Measurements from ENCODE around the gene NES. TPM values are rescaled to one million over a fixed set of nuclear protein-coding genes. Genes with fewer than 3 reads are reported as not detected.

Gene NES
- total RNA-seq, 4 donors from 2014 or later, result 17.4 to 76.4 (median 27.7) TPM

DNA sequence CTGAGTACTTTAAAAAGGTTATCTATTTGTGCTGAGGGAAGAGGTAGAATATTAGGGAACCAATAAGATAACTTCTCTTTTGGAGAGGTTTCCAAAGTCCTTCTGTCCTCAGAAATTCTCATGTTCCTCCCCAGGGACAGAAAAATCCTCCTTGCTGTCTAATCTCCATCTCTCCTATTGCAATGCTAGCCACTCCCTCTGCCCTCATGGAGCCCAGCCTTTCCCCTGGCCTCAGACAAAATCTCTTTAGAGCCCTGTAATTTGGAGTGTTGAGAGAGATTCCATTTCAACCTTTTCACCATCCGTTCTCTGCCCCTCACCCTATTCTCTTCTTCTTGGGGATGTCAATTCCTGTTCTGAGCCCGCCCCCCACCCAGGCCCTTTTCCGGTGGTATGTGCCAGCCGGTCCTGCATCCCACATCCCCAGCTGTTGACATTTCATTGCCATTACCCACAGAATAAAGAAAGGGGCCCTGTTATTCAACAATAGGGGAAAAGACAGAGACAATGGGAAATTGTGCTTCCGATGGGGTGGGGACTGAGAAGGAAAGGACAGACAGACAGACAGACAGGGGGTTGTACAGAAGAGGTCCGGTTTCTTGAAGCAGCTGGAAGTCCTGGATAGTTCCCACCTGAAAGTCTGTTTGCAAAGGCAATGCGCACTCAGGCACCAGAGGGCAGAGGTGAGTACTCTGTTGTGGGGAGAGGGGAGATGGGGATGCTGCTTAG, 58.2 kb downstream of the NES start, which contains the start of gene HAPLN2:
Gene HAPLN2 (plus strand): TSS at position 563 of the 729 bp plus-strand sequence. CDS start 4,076 bp downstream, outside the sequence.
- no peak for ATAC-seq (ENCODE audit: low FRiP score)
- DNase-seq (ENCODE audit: low spot score), result no peak
- TF ChIP-seq CTCF (IDR thresholded peaks at IDR 0.05), result no peak

Other genes with a start within 250 kb of the NES start
- gene MEF2D, start 176.6 kb downstream of the NES start, total RNA-seq, result 10 to 100 TPM; 22.8 to 33.8 (median 28.1) TPM
- gene IQGAP3, start 104.8 kb downstream of the NES start, total RNA-seq, result 1 to 10 TPM in 1 of 4 donors, under 1 TPM in 3; 0.16 to 4.2 (median 0.23) TPM
- not detected for gene TTC24, start 97.7 kb downstream of the NES start, total RNA-seq
- 10 to 100 TPM; 49.4 to 71.5 (median 58.9) TPM for gene NAXE, start 85.6 kb downstream of the NES start, total RNA-seq
- 10 to 100 TPM; 30.2 to 77.5 (median 35.5) TPM for gene GPATCH4, start 75.9 kb downstream of the NES start, total RNA-seq
- gene HAPLN2, start 58.0 kb downstream of the NES start, total RNA-seq, result 1 to 10 TPM in 1 of 4 donors, not detected in 3; 2.8 TPM
- gene BCAN, start 35.3 kb downstream of the NES start, total RNA-seq, result not detected
- 1 to 10 TPM in 3 of 4 donors, not detected in 1; 4.5 to 8.8 (median 8.8) TPM for gene CRABP2, start 28.2 kb upstream of the NES start, total RNA-seq
- 10 to 100 TPM; 12.1 to 25.4 (median 18.8) TPM for gene METTL25B, start 51.1 kb upstream of the NES start, total RNA-seq
- 10 to 100 TPM; 19.8 to 34.1 (median 28.2) TPM for gene ISG20L2, start 51.4 kb upstream of the NES start, total RNA-seq
- 10 to 100 TPM; 45.0 to 74.4 (median 69.8) TPM for gene MRPL24, start 63.7 kb upstream of the NES start, total RNA-seq
- gene HDGF, start 74.3 kb upstream of the NES start, total RNA-seq, result 100 to 1,000 TPM; 124 to 242 (median 137) TPM
- gene PRCC, start 90.1 kb upstream of the NES start, total RNA-seq, result 10 to 100 TPM; 25.5 to 34.7 (median 28.2) TPM
- gene SH2D2A, start 139.4 kb upstream of the NES start, total RNA-seq, result 1 to 10 TPM; 2.2 to 6.5 (median 3.7) TPM
- under 1 TPM in 3 of 4 donors, not detected in 1; 0.06 to 0.12 (median 0.09) TPM for gene INSRR, start 181.7 kb upstream of the NES start, total RNA-seq
- 1 to 10 TPM; 1.3 to 6.3 (median 1.6) TPM for gene NTRK1, start 183.5 kb upstream of the NES start, total RNA-seq
- 10 to 100 TPM in 2 of 4 donors, 1 to 10 TPM in 2; 5.4 to 29.5 (median 9.0) TPM for gene PEAR1, start 216.3 kb upstream of the NES start, total RNA-seq
- gene LRRC71, start 243.2 kb upstream of the NES start, total RNA-seq, result not detected